ENCODE results near the gene ABCD3. TPM values are rescaled to one million over a fixed set of nuclear protein-coding genes. Genes with fewer than 3 reads are reported as not detected.

ABCD3 gene
- total RNA-seq, 2 experiments from 2014 or later, result 29.2 to 30.8 TPM

DNA sequence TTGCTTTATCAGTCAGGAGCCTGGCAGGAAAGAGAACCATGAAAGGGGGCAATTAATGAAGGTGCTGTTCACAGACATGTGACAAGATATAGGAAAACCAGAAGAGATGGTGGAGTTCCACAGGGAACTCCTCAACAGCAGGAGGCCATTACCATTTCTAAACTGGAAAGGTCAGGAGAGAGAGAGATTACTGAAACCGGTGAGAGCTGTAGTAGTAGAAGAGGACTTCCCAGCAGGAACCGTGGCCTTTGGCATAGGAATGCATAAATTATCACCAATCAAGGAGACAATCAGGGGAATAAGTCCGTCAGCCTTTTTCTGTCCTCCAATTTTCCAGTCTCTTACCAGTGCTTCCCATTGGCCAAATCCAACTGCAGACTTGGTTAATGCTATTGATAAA is 23.0 kb upstream of the ABCD3 start:
- Mint-ChIP-seq H3K36me3 (ENCODE audit: low read depth) (no peaks in the 10 kb centered on the region), H3K9me3 (no peaks in the 10 kb centered on the region), H3K27ac (no peak overlapping the region), H3K4me3 (no peak overlapping the region), H3K27me3 (ENCODE audit: low read depth) (peaks cover 5% of the 10 kb centered on the region), H3K4me1 (ENCODE audit: low read depth) (no peaks in the 10 kb centered on the region)
- no peak for DNase-seq
- CTCF ChIA-PET, result interaction anchor here (1.0 kb wide), 1 partner anchor 10 kb away, joined by 3 read pairs; no protein-coding TSS in a partner anchor
- intact Hi-C loops (cut with micrococcal nuclease), result no loop called here

DNA sequence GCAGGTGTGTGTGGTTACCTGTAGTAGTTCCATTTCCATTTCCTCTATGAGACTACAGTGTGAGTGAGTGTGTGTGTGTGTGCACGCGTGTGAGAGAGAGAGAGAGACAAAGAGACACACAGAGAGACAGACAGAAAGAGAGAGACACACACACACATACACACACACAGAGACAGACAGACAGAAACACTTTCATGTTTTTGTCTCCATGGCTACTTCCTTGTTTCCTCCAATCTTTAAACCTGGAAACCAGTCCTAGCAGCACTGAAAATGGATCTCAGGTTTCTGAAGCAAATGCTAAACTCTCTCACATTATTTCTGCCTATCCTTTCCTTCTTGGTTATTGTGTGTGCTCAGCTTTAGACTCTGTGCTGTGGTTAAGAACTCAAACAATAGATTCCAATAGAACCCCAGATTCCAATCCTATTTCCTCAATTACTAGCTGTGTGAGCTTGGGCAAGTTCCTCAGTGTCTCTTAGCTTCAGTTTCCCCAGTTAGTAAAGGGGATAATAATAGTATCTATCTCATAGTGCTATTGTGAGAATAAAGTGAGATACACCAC is 22.4 kb upstream of the ABCD3 start:
- Mint-ChIP-seq H3K4me3 (no peak overlapping the region), H3K9me3 (no peaks in the 10 kb centered on the region), H3K27me3 (ENCODE audit: low read depth) (peaks cover 5% of the 10 kb centered on the region), H3K4me1 (ENCODE audit: low read depth) (no peaks in the 10 kb centered on the region), H3K27ac (no peak overlapping the region), H3K36me3 (ENCODE audit: low read depth) (no peaks in the 10 kb centered on the region)
- CTCF ChIA-PET, result interaction anchor here (1.0 kb wide), 1 partner anchor 11 kb away, joined by 3 read pairs; no protein-coding TSS in a partner anchor
- DNase-seq, result no peak
- intact Hi-C loops (cut with micrococcal nuclease), result no loop called here

GRCh38 chr1:94396356-94397010 is 21.7 kb upstream of the ABCD3 start:
- Mint-ChIP-seq H3K4me3 (no peak overlapping the region), H3K9me3 (no peaks in the 10 kb centered on the region), H3K27me3 (ENCODE audit: low read depth) (peaks cover 2% of the 10 kb centered on the region), H3K36me3 (ENCODE audit: low read depth) (no peaks in the 10 kb centered on the region), H3K27ac (no peak overlapping the region), H3K4me1 (ENCODE audit: low read depth) (no peaks in the 10 kb centered on the region)
- intact Hi-C loops (cut with micrococcal nuclease), result no loop called here
- no peak for DNase-seq
- CTCF ChIA-PET, result interaction anchor here (1.0 kb wide), 1 partner anchor 12 kb away, joined by 3 read pairs; no protein-coding TSS in a partner anchor

GRCh38 chr1:94398356-94398755 is 19.8 kb upstream of the ABCD3 start:
- H3K27ac Mint-ChIP-seq, result no peak overlapping the region
- H3K9me3 Mint-ChIP-seq, result no peaks in the 10 kb centered on the region
- H3K4me1 Mint-ChIP-seq (ENCODE audit: low read depth), result no peaks in the 10 kb centered on the region
- CTCF ChIA-PET, result no interaction called here
- H3K36me3 Mint-ChIP-seq (ENCODE audit: low read depth), result no peaks in the 10 kb centered on the region
- peaks cover 6% of the 10 kb centered on the region for H3K27me3 Mint-ChIP-seq (ENCODE audit: low read depth)
- DNase-seq, result no peak
- intact Hi-C loops (cut with micrococcal nuclease), result no loop called here
- no peak overlapping the region for H3K4me3 Mint-ChIP-seq

DNA sequence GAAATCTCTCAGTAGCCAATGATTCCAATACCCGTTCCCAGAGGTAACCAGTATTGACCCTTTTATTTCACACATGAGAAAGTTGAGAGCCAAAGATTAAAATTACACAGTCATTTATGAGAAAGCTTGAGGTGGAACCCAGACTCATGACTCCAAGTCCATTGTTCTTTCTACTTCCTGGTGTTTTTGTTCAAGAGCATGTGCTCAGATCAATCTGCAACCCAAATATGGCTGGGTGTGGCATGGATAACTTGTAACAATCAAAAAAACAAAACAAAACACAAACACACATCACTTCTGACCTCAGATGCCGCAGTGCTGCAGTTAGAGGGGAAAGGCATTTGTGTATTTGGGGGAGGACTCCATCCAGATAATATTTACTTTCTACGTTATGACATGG is 18.7 kb upstream of the ABCD3 start:
- no peak overlapping the region for H3K27ac Mint-ChIP-seq
- intact Hi-C loops (cut with micrococcal nuclease), result no loop called here
- no peaks in the 10 kb centered on the region for H3K36me3 Mint-ChIP-seq (ENCODE audit: low read depth)
- no peaks in the 10 kb centered on the region for H3K9me3 Mint-ChIP-seq
- H3K4me1 Mint-ChIP-seq (ENCODE audit: low read depth), result no peaks in the 10 kb centered on the region
- H3K4me3 Mint-ChIP-seq, result no peak overlapping the region
- DNase-seq, result no peak
- CTCF ChIA-PET, result no interaction called here
- H3K27me3 Mint-ChIP-seq (ENCODE audit: low read depth), result peaks cover 11% of the 10 kb centered on the region

- DNase-seq, result no peak
- CTCF ChIA-PET, result no interaction called here
- no peak overlapping the region for H3K4me3 Mint-ChIP-seq
- H3K9me3 Mint-ChIP-seq, result no peaks in the 10 kb centered on the region
- no peaks in the 10 kb centered on the region for H3K4me1 Mint-ChIP-seq (ENCODE audit: low read depth)
- H3K27me3 Mint-ChIP-seq (ENCODE audit: low read depth), result peaks cover 11% of the 10 kb centered on the region
- no peaks in the 10 kb centered on the region for H3K36me3 Mint-ChIP-seq (ENCODE audit: low read depth)
- intact Hi-C loops (cut with micrococcal nuclease), result no loop called here
- no peak overlapping the region for H3K27ac Mint-ChIP-seq
Measured at GRCh38 chr1:94401206-94401605, 17.0 kb upstream of the ABCD3 start.

- peaks cover 20% of the 10 kb centered on the region for H3K27me3 Mint-ChIP-seq (ENCODE audit: low read depth)
- H3K36me3 Mint-ChIP-seq (ENCODE audit: low read depth), result no peaks in the 10 kb centered on the region
- DNase-seq, result no peak
- H3K27ac Mint-ChIP-seq, result no peak overlapping the region
- intact Hi-C loops (cut with micrococcal nuclease), result no loop called here
- H3K9me3 Mint-ChIP-seq, result no peaks in the 10 kb centered on the region
- H3K4me1 Mint-ChIP-seq (ENCODE audit: low read depth), result no peaks in the 10 kb centered on the region
- no peak overlapping the region for H3K4me3 Mint-ChIP-seq
- CTCF ChIA-PET, result no interaction called here
Measured at GRCh38 chr1:94406446-94406845, 11.7 kb upstream of the ABCD3 start.

DNA sequence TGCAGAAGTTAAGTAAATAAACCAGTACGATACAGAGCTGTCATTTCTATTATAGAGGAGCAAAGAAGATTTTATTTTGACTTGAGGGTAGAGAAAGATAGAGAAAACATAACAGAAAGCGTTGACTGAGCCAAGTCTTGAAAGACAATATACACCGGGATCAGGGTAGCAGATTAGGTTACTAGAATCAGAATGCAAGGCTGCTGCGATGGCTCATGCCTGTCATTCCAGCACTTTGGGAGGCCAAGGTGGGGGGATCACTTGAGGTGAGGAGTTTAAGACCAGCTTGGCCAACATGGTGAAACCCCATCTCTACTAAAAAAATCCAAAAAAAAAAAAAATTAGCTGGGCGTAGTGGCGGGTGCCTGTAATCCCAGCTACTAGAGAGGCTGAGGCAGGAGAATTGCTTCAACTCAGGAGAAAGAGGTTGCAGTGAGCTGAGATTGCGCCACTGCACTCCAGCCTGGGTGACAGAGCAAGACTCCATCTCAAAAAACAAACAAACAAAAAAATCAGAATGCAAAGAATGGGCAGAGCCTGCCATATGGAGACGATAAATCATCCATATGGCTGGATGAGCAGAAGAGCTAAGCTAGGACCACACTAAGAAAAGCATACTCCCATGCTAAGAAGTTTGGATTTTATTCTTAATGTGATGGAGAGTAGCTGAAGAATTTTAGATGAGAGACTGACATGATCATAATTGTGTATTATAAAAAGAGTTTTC is 9.9 kb upstream of the ABCD3 start:
- peaks cover 2% of the 10 kb centered on the region for H3K4me1 Mint-ChIP-seq (ENCODE audit: low read depth)
- CTCF ChIA-PET, result interaction anchor here (0.6 kb wide), 1 partner anchor 132 kb away, joined by 4 read pairs; no protein-coding TSS in a partner anchor
- H3K27me3 Mint-ChIP-seq (ENCODE audit: low read depth), result peaks cover 18% of the 10 kb centered on the region
- intact Hi-C loops (cut with micrococcal nuclease), result no loop called here
- H3K9me3 Mint-ChIP-seq, result no peaks in the 10 kb centered on the region
- no peak for DNase-seq
- H3K27ac Mint-ChIP-seq, result no peak overlapping the region
- no peak overlapping the region for H3K4me3 Mint-ChIP-seq
- H3K36me3 Mint-ChIP-seq (ENCODE audit: low read depth), result no peaks in the 10 kb centered on the region

GRCh38 chr1:94411237-94411636 is 7.0 kb upstream of the ABCD3 start:
- H3K4me1 Mint-ChIP-seq (ENCODE audit: low read depth), result peaks cover 2% of the 10 kb centered on the region
- intact Hi-C loops (cut with micrococcal nuclease), result loop anchor here (10.0 kb wide), 1 partner anchor 966 kb away; the partner anchor contains the start of gene FNBP1L
- H3K27ac Mint-ChIP-seq, result no peak overlapping the region
- H3K27me3 Mint-ChIP-seq (ENCODE audit: low read depth), result peaks cover 14% of the 10 kb centered on the region
- no peaks in the 10 kb centered on the region for H3K9me3 Mint-ChIP-seq
- H3K36me3 Mint-ChIP-seq (ENCODE audit: low read depth), result no peaks in the 10 kb centered on the region
- CTCF ChIA-PET, result no interaction called here
- DNase-seq, result no peak
- H3K4me3 Mint-ChIP-seq, result no peak overlapping the region

GRCh38 chr1:94413311-94413710 is 4.9 kb upstream of the ABCD3 start:
- Mint-ChIP-seq H3K36me3 (ENCODE audit: low read depth) (no peaks in the 10 kb centered on the region), H3K9me3 (no peaks in the 10 kb centered on the region), H3K27me3 (ENCODE audit: low read depth) (peaks cover 4% of the 10 kb centered on the region), H3K4me3 (no peak overlapping the region), H3K27ac (no peak overlapping the region), H3K4me1 (ENCODE audit: low read depth) (peaks cover 2% of the 10 kb centered on the region)
- intact Hi-C loops (cut with micrococcal nuclease), result loop anchor here (10.0 kb wide), 1 partner anchor 969 kb away; the partner anchor contains the start of gene FNBP1L
- CTCF ChIA-PET, result no interaction called here
- no peak for DNase-seq

DNA sequence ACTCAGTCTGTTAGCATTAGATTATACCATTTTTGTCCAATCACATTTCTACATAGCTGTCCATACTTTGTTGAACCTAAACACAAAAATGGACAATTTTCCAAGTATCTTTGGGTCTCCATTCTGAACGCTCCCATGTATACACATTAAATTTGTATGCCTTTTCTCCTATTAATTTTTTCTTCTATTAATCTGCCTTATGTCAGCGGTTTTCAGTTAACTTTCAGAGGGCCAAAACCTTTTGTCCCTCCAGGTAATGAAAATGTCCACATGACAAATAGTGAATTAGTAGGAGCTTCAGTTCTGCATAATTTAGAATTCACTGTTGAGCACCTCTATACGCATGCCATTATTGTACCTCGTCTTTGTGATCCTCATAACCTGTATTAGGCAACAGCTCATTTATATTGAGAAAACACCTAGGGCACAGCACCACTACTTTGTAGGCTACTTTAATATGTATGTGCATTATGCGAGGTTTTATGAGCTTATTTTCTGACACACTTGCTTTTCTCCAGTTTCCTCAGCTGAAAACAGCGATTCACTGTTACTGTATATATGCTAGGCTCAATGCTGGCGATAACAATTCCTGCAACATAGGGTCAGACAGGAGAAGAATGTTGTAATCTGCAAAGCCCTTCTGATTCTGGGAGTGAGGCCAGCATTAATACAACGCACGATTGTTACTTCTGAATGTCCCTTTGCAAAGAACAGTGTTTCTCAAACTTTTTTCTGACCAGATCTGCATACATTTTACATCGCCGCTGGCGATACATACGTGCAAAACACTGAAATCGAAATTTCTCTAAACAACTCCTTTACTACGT is 1.1 kb upstream of the ABCD3 start:
- Mint-ChIP-seq H3K9me3 (no peaks in the 10 kb centered on the region), H3K27me3 (ENCODE audit: low read depth) (no peaks in the 10 kb centered on the region), H3K36me3 (ENCODE audit: low read depth) (no peaks in the 10 kb centered on the region), H3K4me3 (no peak overlapping the region), H3K4me1 (ENCODE audit: low read depth) (peaks cover 26% of the 10 kb centered on the region), H3K27ac (no peak overlapping the region)
- CTCF ChIA-PET, result interaction anchor here (0.8 to 1.0 kb wide), 2 partner anchors 33 to 377 kb away, joined by 3 to 4 read pairs; no protein-coding TSS in a partner anchor
- no peak for DNase-seq
- intact Hi-C loops (cut with micrococcal nuclease), result loop anchor here (5.0 to 10.0 kb wide), 2 partner anchors 545 to 972 kb away; partner anchors contain the start of gene FNBP1L

DNA sequence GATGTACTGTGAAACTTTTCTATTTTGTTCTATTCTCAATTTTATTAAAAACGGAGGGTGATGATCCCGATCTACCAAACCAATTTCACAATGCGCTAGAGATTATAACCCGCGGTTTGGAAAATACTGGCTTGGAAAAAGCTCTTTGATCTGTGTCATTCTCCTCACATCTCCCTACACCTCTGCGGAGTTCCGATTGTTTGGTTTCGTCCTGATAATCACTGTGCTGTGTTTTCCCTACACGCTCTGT is 536 bp upstream of the ABCD3 start:
- DNase-seq, result no peak
- Mint-ChIP-seq H3K27ac (no peak overlapping the region), H3K4me1 (ENCODE audit: low read depth) (peaks cover 31% of the 10 kb centered on the region), H3K36me3 (ENCODE audit: low read depth) (no peaks in the 10 kb centered on the region), H3K27me3 (ENCODE audit: low read depth) (no peaks in the 10 kb centered on the region), H3K9me3 (no peaks in the 10 kb centered on the region), H3K4me3 (no peak overlapping the region)
- CTCF ChIA-PET, result interaction anchor here (1.0 kb wide), 1 partner anchor 378 kb away, joined by 3 read pairs; no protein-coding TSS in a partner anchor
- intact Hi-C loops (cut with micrococcal nuclease), result loop anchor here (5.0 to 10.0 kb wide), 2 partner anchors 545 to 973 kb away; partner anchors contain the start of gene FNBP1L
